Measurements from ENCODE around the gene TRAF3.
A peak's percentile ranks its signal among the peaks of the same experiment; 100 is the strongest.

TRAF3 gene

GRCh38 chr14:102944448-102945330 lies 167.4 kb downstream of the TRAF3 start:
- no peak for DNase-seq

GRCh38 chr14:102945346-102946130 lies 168.3 kb downstream of the TRAF3 start:
- DNase-seq: no peak

- no peak for DNase-seq
Observed at GRCh38 chr14:102947321-102948103, 170.3 kb downstream of the TRAF3 start.

- DNase-seq: no peak
Observed at GRCh38 chr14:102948698-102949061, 171.4 kb downstream of the TRAF3 start.

GRCh38 chr14:102949062-102949800 lies 172.0 kb downstream of the TRAF3 start:
- DNase-seq: peak; percentile 32

- DNase-seq: no peak
Observed at GRCh38 chr14:102949801-102950451, 172.7 kb downstream of the TRAF3 start.

GRCh38 chr14:102951034-102951433 lies 173.8 kb downstream of the TRAF3 start:
- DNase-seq: no peak

GRCh38 chr14:102951799-102952198 lies 174.6 kb downstream of the TRAF3 start:
- DNase-seq: no peak

- no peak for DNase-seq
Observed at GRCh38 chr14:102952276-102952675, 175.0 kb downstream of the TRAF3 start.

GRCh38 chr14:102953100-102953499 lies 175.9 kb downstream of the TRAF3 start:
- DNase-seq: no peak

- no peak for DNase-seq
Observed at GRCh38 chr14:102954081-102954789, 177.0 kb downstream of the TRAF3 start.

GRCh38 chr14:102955636-102956408 lies 178.6 kb downstream of the TRAF3 start:
- no peak for DNase-seq

- no peak for DNase-seq
Observed at GRCh38 chr14:102957222-102957621, 180.0 kb downstream of the TRAF3 start.

- no peak for DNase-seq
Observed at GRCh38 chr14:102958461-102958860, 181.2 kb downstream of the TRAF3 start.

All from stimulated activated CD4-positive, alpha-beta T cell treated with anti-CD3 and anti-CD28 coated beads, Interleukin-4, amount 100 ng/mL, for 1 hour (primary cell).